SK-N-MC (cell line): ENCODE data around the gene MIB1.

ENCODE experiments used
- EZH2 ChIP-seq: fragments of 200-600 bp; sonication (generic); IDR thresholded peaks from one replicate; pipeline ENCODE4 v1.6.1; 2017; ENCODE audit warnings: antibody characterized with exemption
- POLR2AphosphoS5 ChIP-seq: IDR thresholded peaks from 2 replicates; pipeline ENCODE4 v1.6.1; 2012; ENCODE audit warnings: mild to moderate bottlenecking, low read depth, low read length, borderline replicate concordance

DNA sequence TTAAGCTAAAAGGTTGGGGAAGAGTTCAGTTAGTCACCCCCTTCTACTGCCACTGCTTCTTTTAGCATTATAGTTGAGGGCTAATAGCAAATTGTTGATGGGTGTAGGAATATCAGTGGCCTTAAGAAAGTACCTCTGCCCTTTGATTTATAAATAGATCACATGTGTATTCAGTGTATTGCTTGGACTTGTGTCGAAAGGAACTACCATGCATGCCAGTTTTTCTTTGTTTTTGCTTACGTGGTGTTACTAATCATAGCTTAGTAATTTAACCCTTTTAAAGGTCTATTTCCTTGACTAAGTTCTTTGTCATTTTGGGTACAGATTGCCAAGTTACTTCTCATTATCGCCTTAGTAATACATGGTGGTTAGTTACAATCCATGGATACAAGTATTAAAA lies 85.6 kb downstream of the MIB1 start:
- TF ChIP-seq POLR2AphosphoS5 (no peak), EZH2 (no peak)
